ENCODE results near the gene ARL8B.
"Not testable (repeated sequence)": the region's sequence is repeated elsewhere in the genome, so short reads cannot be mapped to it uniquely, and the experiment has no call there.

ARL8B gene

GRCh38 chr3:5110337-5110736 is 11.8 kb upstream of the ARL8B start:
- no peak for DNase-seq (ENCODE audit: low read depth in 1 of 2, low spot score in 1 of 2)

GRCh38 chr3:5112043-5112442 is 10.0 kb upstream of the ARL8B start:
- DNase-seq (ENCODE audit: low read depth in 1 of 2, low spot score in 1 of 2): no peak

- not testable (repeated sequence) for DNase-seq (ENCODE audit: low read depth in 1 of 2, low spot score in 1 of 2)
Measured at GRCh38 chr3:5113726-5114125, 8.4 kb upstream of the ARL8B start.

- no peak for DNase-seq (ENCODE audit: low read depth in 1 of 2, low spot score in 1 of 2)
Measured at GRCh38 chr3:5115506-5116162, 6.5 kb upstream of the ARL8B start.

GRCh38 chr3:5116538-5116937 is 5.6 kb upstream of the ARL8B start:
- DNase-seq (ENCODE audit: low read depth in 1 of 2, low spot score in 1 of 2): no peak

GRCh38 chr3:5120446-5120845 is 1.6 kb upstream of the ARL8B start:
- DNase-seq (ENCODE audit: low read depth in 1 of 2, low spot score in 1 of 2): no peak

GRCh38 chr3:5122741-5123706 is 932 bp downstream of the ARL8B start:
- no peak for DNase-seq (ENCODE audit: low read depth in 1 of 2, low spot score in 1 of 2)

- no peak for DNase-seq (ENCODE audit: low read depth in 1 of 2, low spot score in 1 of 2)
Measured at GRCh38 chr3:5123937-5124336, 1.8 kb downstream of the ARL8B start.

- no peak for DNase-seq (ENCODE audit: low read depth in 1 of 2, low spot score in 1 of 2)
Measured at GRCh38 chr3:5126586-5126985, 4.5 kb downstream of the ARL8B start.

- DNase-seq (ENCODE audit: low read depth in 1 of 2, low spot score in 1 of 2): no peak
Measured at GRCh38 chr3:5128849-5129248, 6.8 kb downstream of the ARL8B start.

GRCh38 chr3:5133239-5134018 is 11.3 kb downstream of the ARL8B start:
- DNase-seq (ENCODE audit: low read depth in 1 of 2, low spot score in 1 of 2): no peak

GRCh38 chr3:5134019-5134391 is 11.9 kb downstream of the ARL8B start:
- DNase-seq (ENCODE audit: low read depth in 1 of 2, low spot score in 1 of 2): no peak

- DNase-seq (ENCODE audit: low read depth in 1 of 2, low spot score in 1 of 2): no peak
Measured at GRCh38 chr3:5134499-5134898, 12.4 kb downstream of the ARL8B start.

- DNase-seq (ENCODE audit: low read depth in 1 of 2, low spot score in 1 of 2): no peak
Measured at GRCh38 chr3:5136211-5136918, 14.3 kb downstream of the ARL8B start.

GRCh38 chr3:5136919-5137429 is 14.9 kb downstream of the ARL8B start:
- no peak for DNase-seq (ENCODE audit: low read depth in 1 of 2, low spot score in 1 of 2)

GRCh38 chr3:5138214-5138981 is 16.3 kb downstream of the ARL8B start:
- DNase-seq (ENCODE audit: low read depth in 1 of 2, low spot score in 1 of 2): no peak

GRCh38 chr3:5140230-5140621 is 18.1 kb downstream of the ARL8B start:
- no peak for DNase-seq (ENCODE audit: low read depth in 1 of 2, low spot score in 1 of 2)

GRCh38 chr3:5140839-5141238 is 18.7 kb downstream of the ARL8B start:
- DNase-seq (ENCODE audit: low read depth in 1 of 2, low spot score in 1 of 2): no peak

- no peak for DNase-seq (ENCODE audit: low read depth in 1 of 2, low spot score in 1 of 2)
Measured at GRCh38 chr3:5141760-5142159, 19.7 kb downstream of the ARL8B start.

- DNase-seq (ENCODE audit: low read depth in 1 of 2, low spot score in 1 of 2): no peak
Measured at GRCh38 chr3:5143464-5143863, 21.4 kb downstream of the ARL8B start.
